ENCODE data around the gene PARP9. TPM values are rescaled to one million over a fixed set of nuclear protein-coding genes. Genes with fewer than 3 reads are reported as not detected.

Gene PARP9
- total RNA-seq, 1 experiment from 2014 or later: 14.8 TPM

DNA sequence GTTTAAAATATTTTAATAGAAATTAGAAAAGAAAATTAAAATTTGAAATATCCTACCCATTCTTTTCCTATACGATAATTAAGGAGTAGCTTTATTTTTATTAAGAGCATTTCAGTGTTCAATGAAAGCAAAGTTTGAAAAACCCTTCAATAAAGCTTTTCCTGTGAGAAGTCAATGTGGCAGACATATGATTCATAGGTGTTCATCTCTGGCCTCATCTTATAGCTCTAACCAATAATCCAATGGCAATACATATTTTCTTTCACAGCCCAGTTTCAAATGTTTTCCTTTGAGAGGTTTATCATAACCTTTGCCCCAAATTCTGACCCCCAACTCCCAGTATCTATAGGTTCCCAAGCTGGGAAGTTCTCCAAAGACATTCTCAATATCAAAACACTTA lies 57.6 kb downstream of the PARP9 start:
- H2AFZ ChIP-seq (ENCODE audit: low read length): no peak overlapping the region
- TF ChIP-seq, protein P1, sequence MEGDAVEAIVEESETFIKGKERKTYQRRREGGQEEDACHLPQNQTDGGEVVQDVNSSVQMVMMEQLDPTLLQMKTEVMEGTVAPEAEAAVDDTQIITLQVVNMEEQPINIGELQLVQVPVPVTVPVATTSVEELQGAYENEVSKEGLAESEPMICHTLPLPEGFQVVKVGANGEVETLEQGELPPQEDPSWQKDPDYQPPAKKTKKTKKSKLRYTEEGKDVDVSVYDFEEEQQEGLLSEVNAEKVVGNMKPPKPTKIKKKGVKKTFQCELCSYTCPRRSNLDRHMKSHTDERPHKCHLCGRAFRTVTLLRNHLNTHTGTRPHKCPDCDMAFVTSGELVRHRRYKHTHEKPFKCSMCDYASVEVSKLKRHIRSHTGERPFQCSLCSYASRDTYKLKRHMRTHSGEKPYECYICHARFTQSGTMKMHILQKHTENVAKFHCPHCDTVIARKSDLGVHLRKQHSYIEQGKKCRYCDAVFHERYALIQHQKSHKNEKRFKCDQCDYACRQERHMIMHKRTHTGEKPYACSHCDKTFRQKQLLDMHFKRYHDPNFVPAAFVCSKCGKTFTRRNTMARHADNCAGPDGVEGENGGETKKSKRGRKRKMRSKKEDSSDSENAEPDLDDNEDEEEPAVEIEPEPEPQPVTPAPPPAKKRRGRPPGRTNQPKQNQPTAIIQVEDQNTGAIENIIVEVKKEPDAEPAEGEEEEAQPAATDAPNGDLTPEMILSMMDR (conservative IDR thresholded peaks at IDR 0.05; ENCODE audit: low read depth, low read length): no peak
- TF ChIP-seq EZH2 (IDR thresholded peaks at IDR 0.05; ENCODE audit: low read length, unreplicated experiment) (no peak), EZH2phosphoT487 (IDR thresholded peaks at IDR 0.05; ENCODE audit: borderline replicate concordance, low read length) (no peak)
- no peak overlapping the region for H3K4me3 ChIP-seq (ENCODE audit: low read length)
- H3K4me2 ChIP-seq (ENCODE audit: low read length): no peak overlapping the region
- DNase-seq: no peak
- intact Hi-C loops (cut with micrococcal nuclease): no loop called here
- H3K9ac ChIP-seq (ENCODE audit: low read length): no peak overlapping the region
- CTCF ChIA-PET: no interaction called here
- peaks cover under 1% of the 10 kb centered on the region for H3K4me1 ChIP-seq (ENCODE audit: insufficient read depth, low read length)
- peaks cover 9% of the 10 kb centered on the region; the same call in 1 of the 2 replicates for H3K36me3 ChIP-seq (ENCODE audit: low read depth, low read length)
- peaks cover 82% of the 10 kb centered on the region for H4K20me1 ChIP-seq (ENCODE audit: low read length)
- peaks cover 100% of the 10 kb centered on the region for H3K79me2 ChIP-seq (ENCODE audit: low read length)
- BruUV-seq (replicated peaks): no TSS peak
- H3F3A ChIP-seq (ENCODE audit: low read length, unreplicated experiment): no peaks in the 10 kb centered on the region
- H3K9me2 ChIP-seq (replicated peaks; ENCODE audit: low read length): no peaks in the 10 kb centered on the region
- ATAC-seq: no peak
- POLR2A ChIA-PET (ENCODE audit: unreplicated experiment): no interaction called here
- H3K27me3 ChIP-seq (ENCODE audit: low read length): no peaks in the 10 kb centered on the region
- no peaks in the 10 kb centered on the region for H3K9me3 ChIP-seq (ENCODE audit: low read length)
- H3K27ac ChIP-seq (ENCODE audit: low read length): no peak overlapping the region

DNA sequence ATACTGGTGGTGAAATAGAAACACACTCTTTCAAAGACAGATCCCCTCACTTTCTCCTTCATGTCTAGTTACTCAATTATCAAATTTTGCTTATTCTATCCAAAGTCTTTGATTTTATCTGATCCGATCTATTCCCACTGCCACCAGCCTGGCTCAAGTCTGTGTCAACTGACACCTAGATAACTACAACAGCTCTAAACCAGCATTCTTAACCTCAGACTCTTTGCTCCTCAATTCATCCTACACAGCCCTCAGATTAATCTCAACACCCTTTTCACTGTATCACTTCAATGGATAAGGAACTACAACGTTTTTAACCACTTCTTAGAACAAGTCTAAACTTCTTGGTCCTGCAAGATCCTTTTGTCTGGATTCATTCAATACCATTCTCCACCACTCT lies 58.4 kb downstream of the PARP9 start:
- Histone ChIP-seq H3K9ac (ENCODE audit: low read length) (no peak overlapping the region), H3K9me3 (ENCODE audit: low read length) (no peaks in the 10 kb centered on the region), H3K4me3 (ENCODE audit: low read length) (no peak overlapping the region), H3K9me2 (replicated peaks; ENCODE audit: low read length) (no peaks in the 10 kb centered on the region), H3K79me2 (ENCODE audit: low read length) (peaks cover 100% of the 10 kb centered on the region), H3K4me2 (ENCODE audit: low read length) (no peak overlapping the region), H2AFZ (ENCODE audit: low read length) (no peak overlapping the region), H3K27ac (ENCODE audit: low read length) (no peak overlapping the region), H3K4me1 (ENCODE audit: insufficient read depth, low read length) (no peaks in the 10 kb centered on the region), H3K27me3 (ENCODE audit: low read length) (no peaks in the 10 kb centered on the region), H3K36me3 (ENCODE audit: low read depth, low read length) (peaks cover 9% of the 10 kb centered on the region; the same call in 1 of the 2 replicates), H4K20me1 (ENCODE audit: low read length) (peaks cover 79% of the 10 kb centered on the region), H3F3A (ENCODE audit: low read length, unreplicated experiment) (no peaks in the 10 kb centered on the region)
- no peak for DNase-seq
- no TSS peak for BruUV-seq (replicated peaks)
- CTCF ChIA-PET: no interaction called here
- TF ChIP-seq EZH2 (IDR thresholded peaks at IDR 0.05; ENCODE audit: low read length, unreplicated experiment): no peak
- ATAC-seq: no peak
- POLR2A ChIA-PET (ENCODE audit: unreplicated experiment): no interaction called here
- intact Hi-C loops (cut with micrococcal nuclease): no loop called here

- Histone ChIP-seq H3K4me2 (ENCODE audit: low read length) (no peak overlapping the region), H4K20me1 (ENCODE audit: low read length) (peaks cover 60% of the 10 kb centered on the region), H3K27ac (ENCODE audit: low read length) (no peak overlapping the region), H3K27me3 (ENCODE audit: low read length) (no peaks in the 10 kb centered on the region), H2AFZ (ENCODE audit: low read length) (no peak overlapping the region), H3K4me3 (ENCODE audit: low read length) (no peak overlapping the region), H3K36me3 (ENCODE audit: low read depth, low read length) (peaks cover 9% of the 10 kb centered on the region; the same call in 1 of the 2 replicates), H3K9me2 (replicated peaks; ENCODE audit: low read length) (no peaks in the 10 kb centered on the region), H3F3A (ENCODE audit: low read length, unreplicated experiment) (peaks cover 8% of the 10 kb centered on the region), H3K9ac (ENCODE audit: low read length) (no peak overlapping the region), H3K79me2 (ENCODE audit: low read length) (peaks cover 100% of the 10 kb centered on the region), H3K4me1 (ENCODE audit: insufficient read depth, low read length) (peaks cover 11% of the 10 kb centered on the region), H3K9me3 (ENCODE audit: low read length) (no peaks in the 10 kb centered on the region)
- intact Hi-C loops (cut with micrococcal nuclease): no loop called here
- ChIA-PET POLR2A (ENCODE audit: unreplicated experiment) (no interaction called here), CTCF (no interaction called here)
- TF ChIP-seq EZH2 (IDR thresholded peaks at IDR 0.05; ENCODE audit: low read length, unreplicated experiment) (no peak), EZH2phosphoT487 (IDR thresholded peaks at IDR 0.05; ENCODE audit: borderline replicate concordance, low read length) (no peak)
- TF ChIP-seq, protein P1 (conservative IDR thresholded peaks at IDR 0.05; ENCODE audit: low read depth, low read length): no peak
- ATAC-seq: no peak
- no peak for DNase-seq
- no TSS peak for BruUV-seq (replicated peaks)
Measured at GRCh38 chr3:122502941-122503340, 61.2 kb downstream of the PARP9 start.

Data from PC-3 (cell line).